ENCODE measurements around the gene FGF4.

DNA sequence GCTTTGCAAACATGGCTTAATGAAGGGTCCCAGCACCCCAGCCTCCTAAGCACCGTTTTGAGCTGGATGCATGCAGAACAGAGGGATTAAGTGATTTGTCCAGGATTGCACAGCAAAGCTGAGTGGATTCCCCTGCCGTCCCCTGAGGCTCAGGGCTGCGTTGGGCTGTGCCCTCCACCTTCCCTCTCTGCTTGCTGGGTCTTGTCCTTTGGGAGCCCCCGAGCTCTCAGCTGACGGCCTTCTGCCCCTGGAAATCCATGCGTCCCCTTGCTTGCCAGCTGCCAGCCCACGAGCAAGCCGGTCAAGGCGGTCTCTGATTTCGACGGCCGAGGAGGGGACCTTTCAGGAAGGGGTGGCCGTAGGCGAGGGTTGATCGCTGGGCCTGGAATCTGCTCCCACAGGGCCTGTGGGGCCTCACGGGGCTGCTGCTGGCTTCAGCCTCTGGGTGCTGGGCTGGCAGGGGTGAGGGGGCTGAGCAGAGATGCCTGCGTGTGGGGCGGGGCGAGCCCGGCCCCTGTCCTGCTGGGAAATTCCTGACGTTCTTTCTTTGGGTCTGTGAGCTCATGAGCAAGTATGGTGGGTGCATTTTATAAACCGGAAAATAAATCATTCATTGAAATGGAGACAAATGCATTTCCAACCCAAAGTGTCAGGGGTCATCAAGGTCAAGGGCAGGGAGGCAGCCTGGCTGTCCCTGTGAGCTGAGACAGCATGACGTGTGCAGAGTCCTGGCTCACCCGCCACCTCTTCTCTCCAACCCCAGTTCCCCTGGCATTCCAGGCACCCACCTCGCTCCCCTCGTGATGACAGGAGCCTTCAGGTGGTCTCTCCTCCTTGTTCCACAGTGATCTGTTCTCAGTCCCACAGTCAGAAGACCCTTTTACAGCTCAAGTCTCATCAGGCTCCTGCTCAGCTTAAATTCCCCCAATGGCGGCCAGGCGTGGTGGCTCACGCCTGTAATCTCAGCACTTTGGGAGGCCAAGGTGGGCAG is 28.1 kb downstream of the FGF4 start:
- TF ChIP-seq GABPB1 (CRISPR knock-in tag; IDR thresholded peaks at IDR 0.05), result no peak
- TF ChIP-seq, protein P1, sequence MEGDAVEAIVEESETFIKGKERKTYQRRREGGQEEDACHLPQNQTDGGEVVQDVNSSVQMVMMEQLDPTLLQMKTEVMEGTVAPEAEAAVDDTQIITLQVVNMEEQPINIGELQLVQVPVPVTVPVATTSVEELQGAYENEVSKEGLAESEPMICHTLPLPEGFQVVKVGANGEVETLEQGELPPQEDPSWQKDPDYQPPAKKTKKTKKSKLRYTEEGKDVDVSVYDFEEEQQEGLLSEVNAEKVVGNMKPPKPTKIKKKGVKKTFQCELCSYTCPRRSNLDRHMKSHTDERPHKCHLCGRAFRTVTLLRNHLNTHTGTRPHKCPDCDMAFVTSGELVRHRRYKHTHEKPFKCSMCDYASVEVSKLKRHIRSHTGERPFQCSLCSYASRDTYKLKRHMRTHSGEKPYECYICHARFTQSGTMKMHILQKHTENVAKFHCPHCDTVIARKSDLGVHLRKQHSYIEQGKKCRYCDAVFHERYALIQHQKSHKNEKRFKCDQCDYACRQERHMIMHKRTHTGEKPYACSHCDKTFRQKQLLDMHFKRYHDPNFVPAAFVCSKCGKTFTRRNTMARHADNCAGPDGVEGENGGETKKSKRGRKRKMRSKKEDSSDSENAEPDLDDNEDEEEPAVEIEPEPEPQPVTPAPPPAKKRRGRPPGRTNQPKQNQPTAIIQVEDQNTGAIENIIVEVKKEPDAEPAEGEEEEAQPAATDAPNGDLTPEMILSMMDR (IDR thresholded peaks at IDR 0.05), result no peak
